ENCODE data around the gene ZNF106.

GRCh38 chr15:42401544-42402454 is 89.1 kb downstream of the ZNF106 start:
- no peak for TF ChIP-seq EZH2 (IDR thresholded peaks at IDR 0.05; ENCODE audit: borderline replicate concordance, low read length)
- TF ChIP-seq CTCF (conservative IDR thresholded peaks at IDR 0.05 in 1 of 2, IDR thresholded peaks at IDR 0.05 in 1 of 2; ENCODE audit: extremely low read depth in 1 of 2, insufficient read depth in 1 of 2, low read depth in 1 of 2, low read length in 2 of 2): no peak
